ENCODE measurements around the gene HES4.

DNA sequence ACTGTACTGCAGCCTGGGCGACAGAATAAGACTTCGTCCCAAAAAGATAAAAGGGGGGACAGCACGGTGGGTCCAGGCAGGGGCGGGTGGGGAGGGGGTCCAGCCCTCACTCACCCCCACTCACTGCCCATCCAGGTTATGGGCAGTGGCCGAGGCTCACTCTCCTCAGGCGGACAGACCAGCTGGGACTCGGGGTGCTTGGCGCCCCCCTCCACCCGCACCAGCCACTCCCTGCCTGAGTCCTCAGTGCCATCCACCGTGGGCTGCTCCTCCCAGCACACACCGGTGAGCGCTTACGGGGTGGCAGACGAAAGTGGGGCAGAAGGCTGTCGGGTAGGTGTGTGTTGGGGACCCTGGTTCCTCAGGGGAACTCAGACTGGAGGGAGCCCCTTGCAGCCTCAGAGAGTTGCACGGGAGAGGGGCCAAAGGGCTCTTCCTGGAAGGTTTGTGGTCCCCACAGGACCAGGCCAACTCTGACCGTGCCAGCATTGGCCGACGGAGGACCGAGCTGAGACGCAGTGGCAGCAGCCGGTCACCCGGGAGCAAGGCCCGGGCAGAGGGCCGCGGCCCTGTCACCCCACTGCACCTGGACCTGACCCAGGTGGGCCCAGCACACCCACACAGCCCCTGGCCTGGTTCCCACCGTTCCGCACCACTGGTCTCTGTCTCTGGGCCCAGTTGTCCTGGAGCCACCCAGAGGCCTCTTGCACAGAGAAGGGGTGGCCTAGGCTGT is 27.0 kb downstream of the HES4 start:
- TF ChIP-seq EZH2phosphoT487 (IDR thresholded peaks at IDR 0.05; ENCODE audit: borderline replicate concordance, low read depth), result no peak
- TF ChIP-seq FOXM1 (IDR thresholded peaks at IDR 0.05; ENCODE audit: low read depth), result no peak
- TF ChIP-seq, protein P1, sequence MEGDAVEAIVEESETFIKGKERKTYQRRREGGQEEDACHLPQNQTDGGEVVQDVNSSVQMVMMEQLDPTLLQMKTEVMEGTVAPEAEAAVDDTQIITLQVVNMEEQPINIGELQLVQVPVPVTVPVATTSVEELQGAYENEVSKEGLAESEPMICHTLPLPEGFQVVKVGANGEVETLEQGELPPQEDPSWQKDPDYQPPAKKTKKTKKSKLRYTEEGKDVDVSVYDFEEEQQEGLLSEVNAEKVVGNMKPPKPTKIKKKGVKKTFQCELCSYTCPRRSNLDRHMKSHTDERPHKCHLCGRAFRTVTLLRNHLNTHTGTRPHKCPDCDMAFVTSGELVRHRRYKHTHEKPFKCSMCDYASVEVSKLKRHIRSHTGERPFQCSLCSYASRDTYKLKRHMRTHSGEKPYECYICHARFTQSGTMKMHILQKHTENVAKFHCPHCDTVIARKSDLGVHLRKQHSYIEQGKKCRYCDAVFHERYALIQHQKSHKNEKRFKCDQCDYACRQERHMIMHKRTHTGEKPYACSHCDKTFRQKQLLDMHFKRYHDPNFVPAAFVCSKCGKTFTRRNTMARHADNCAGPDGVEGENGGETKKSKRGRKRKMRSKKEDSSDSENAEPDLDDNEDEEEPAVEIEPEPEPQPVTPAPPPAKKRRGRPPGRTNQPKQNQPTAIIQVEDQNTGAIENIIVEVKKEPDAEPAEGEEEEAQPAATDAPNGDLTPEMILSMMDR (IDR thresholded peaks at IDR 0.05), result no peak
- TF ChIP-seq EP300 (IDR thresholded peaks at IDR 0.05; ENCODE audit: borderline replicate concordance in 1 of 2, low read depth in 1 of 2, low read length in 1 of 2), result no peak
- TF ChIP-seq, protein P2, sequence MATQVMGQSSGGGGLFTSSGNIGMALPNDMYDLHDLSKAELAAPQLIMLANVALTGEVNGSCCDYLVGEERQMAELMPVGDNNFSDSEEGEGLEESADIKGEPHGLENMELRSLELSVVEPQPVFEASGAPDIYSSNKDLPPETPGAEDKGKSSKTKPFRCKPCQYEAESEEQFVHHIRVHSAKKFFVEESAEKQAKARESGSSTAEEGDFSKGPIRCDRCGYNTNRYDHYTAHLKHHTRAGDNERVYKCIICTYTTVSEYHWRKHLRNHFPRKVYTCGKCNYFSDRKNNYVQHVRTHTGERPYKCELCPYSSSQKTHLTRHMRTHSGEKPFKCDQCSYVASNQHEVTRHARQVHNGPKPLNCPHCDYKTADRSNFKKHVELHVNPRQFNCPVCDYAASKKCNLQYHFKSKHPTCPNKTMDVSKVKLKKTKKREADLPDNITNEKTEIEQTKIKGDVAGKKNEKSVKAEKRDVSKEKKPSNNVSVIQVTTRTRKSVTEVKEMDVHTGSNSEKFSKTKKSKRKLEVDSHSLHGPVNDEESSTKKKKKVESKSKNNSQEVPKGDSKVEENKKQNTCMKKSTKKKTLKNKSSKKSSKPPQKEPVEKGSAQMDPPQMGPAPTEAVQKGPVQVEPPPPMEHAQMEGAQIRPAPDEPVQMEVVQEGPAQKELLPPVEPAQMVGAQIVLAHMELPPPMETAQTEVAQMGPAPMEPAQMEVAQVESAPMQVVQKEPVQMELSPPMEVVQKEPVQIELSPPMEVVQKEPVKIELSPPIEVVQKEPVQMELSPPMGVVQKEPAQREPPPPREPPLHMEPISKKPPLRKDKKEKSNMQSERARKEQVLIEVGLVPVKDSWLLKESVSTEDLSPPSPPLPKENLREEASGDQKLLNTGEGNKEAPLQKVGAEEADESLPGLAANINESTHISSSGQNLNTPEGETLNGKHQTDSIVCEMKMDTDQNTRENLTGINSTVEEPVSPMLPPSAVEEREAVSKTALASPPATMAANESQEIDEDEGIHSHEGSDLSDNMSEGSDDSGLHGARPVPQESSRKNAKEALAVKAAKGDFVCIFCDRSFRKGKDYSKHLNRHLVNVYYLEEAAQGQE (IDR thresholded peaks at IDR 0.05; ENCODE audit: low read depth, low read length), result no peak
- no peak for TF ChIP-seq ELF1 (IDR thresholded peaks at IDR 0.05)
- no peak for TF ChIP-seq RAD21 (IDR thresholded peaks at IDR 0.05; ENCODE audit: low read length)
- TF ChIP-seq JUND (IDR thresholded peaks at IDR 0.05), result no peak
- no peak for TF ChIP-seq TCF12 (IDR thresholded peaks at IDR 0.05)
- TF ChIP-seq, protein P3, sequence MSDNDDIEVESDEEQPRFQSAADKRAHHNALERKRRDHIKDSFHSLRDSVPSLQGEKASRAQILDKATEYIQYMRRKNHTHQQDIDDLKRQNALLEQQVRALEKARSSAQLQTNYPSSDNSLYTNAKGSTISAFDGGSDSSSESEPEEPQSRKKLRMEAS (IDR thresholded peaks at IDR 0.05; ENCODE audit: low read depth), result no peak
- TF ChIP-seq FOSL2 (IDR thresholded peaks at IDR 0.05; ENCODE audit: borderline replicate concordance, low read depth), result no peak
- TF ChIP-seq, protein P4, sequence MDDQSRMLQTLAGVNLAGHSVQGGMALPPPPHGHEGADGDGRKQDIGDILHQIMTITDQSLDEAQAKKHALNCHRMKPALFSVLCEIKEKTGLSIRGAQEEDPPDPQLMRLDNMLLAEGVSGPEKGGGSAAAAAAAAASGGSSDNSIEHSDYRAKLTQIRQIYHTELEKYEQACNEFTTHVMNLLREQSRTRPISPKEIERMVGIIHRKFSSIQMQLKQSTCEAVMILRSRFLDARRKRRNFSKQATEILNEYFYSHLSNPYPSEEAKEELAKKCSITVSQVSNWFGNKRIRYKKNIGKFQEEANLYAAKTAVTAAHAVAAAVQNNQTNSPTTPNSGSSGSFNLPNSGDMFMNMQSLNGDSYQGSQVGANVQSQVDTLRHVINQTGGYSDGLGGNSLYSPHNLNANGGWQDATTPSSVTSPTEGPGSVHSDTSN (IDR thresholded peaks at IDR 0.05), result no peak
- TF ChIP-seq POLR2AphosphoS5 (IDR thresholded peaks at IDR 0.05; ENCODE audit: low read depth, low read length), result no peak
